GM12872 (cell line): ENCODE measurements around the gene UGT1A9.

Experiments
- TF ChIP-seq, protein P1 (sequence below): IDR thresholded peaks from 3 replicates; pipeline ENCODE4 v1.5.1; 2011; ENCODE audit warnings: low read depth, mild to moderate bottlenecking, low read length, moderate library complexity; ENCODE audit not compliant: insufficient read depth

UGT1A9 gene

DNA sequence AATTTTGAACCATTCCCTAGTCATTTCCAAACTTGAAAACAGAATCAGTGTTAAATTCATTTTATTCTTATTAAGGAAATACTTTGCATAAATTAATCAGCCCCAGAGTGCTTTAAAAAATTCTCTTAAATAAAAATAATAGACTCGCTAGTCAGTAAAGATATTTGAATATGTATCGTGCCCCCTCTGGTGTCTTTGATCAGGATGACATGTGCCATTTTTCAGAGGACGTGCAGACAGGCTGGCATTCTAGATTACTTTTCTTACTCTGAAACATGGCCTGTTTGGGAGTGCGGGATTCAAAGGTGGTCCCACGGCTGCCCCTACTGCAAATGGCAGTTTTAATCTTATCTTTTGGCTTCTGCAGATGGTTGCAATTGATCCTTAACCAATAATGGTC lies 100.9 kb downstream of the UGT1A9 start:
- TF ChIP-seq, protein P1, sequence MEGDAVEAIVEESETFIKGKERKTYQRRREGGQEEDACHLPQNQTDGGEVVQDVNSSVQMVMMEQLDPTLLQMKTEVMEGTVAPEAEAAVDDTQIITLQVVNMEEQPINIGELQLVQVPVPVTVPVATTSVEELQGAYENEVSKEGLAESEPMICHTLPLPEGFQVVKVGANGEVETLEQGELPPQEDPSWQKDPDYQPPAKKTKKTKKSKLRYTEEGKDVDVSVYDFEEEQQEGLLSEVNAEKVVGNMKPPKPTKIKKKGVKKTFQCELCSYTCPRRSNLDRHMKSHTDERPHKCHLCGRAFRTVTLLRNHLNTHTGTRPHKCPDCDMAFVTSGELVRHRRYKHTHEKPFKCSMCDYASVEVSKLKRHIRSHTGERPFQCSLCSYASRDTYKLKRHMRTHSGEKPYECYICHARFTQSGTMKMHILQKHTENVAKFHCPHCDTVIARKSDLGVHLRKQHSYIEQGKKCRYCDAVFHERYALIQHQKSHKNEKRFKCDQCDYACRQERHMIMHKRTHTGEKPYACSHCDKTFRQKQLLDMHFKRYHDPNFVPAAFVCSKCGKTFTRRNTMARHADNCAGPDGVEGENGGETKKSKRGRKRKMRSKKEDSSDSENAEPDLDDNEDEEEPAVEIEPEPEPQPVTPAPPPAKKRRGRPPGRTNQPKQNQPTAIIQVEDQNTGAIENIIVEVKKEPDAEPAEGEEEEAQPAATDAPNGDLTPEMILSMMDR, result no peak

DNA sequence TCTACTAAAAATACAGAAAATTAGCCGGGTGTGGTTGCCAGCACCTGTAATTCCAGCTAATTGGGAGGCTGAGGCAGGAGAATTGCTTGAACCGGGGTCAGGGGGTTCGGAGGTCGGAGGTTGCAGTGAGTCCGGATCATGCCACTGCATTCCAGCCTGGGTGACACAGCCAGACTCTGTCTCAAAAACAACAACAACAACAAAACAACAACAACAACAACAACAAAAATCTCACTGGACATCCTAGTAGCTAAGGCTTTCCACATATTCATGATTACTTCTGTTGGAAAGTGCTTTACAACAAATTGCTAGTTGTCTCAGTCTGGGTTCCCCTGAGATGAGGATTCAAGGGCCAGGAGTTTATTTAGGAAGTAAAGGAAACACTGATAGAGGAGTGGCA lies 102.2 kb downstream of the UGT1A9 start:
- TF ChIP-seq, protein P1, result no peak

GRCh38 chr2:233775414-233775813 lies 103.7 kb downstream of the UGT1A9 start:
- TF ChIP-seq, protein P1, result no peak

GRCh38 chr2:233778030-233778429 lies 106.3 kb downstream of the UGT1A9 start, which contains the start of gene MROH2A:
MROH2A (plus strand) TSS chr2:233778330; CDS start chr2:233779359, 1,029 bp downstream.
- TF ChIP-seq, protein P1, result no peak

- TF ChIP-seq, protein P1, result no peak
Observed at GRCh38 chr2:233779722-233780121, 108.0 kb downstream of the UGT1A9 start.

DNA sequence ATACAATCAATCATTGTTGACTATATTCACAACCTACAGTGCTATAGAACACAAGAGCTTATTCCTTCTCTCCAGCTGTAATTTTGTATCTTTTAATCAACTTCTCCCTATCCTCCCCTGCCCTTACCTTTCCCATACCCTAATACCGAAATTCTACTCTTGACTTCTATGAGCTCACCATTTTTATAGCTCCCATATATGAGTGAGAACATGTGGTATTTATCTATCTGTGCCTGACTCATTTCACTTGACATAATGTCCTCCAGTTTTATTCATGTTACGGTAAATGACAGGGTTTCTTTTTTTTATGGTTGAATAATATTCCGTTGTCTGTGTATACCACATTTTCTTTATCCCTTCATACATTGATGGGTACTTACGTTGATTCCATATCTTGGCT lies 109.1 kb downstream of the UGT1A9 start:
- TF ChIP-seq, protein P1, result no peak

DNA sequence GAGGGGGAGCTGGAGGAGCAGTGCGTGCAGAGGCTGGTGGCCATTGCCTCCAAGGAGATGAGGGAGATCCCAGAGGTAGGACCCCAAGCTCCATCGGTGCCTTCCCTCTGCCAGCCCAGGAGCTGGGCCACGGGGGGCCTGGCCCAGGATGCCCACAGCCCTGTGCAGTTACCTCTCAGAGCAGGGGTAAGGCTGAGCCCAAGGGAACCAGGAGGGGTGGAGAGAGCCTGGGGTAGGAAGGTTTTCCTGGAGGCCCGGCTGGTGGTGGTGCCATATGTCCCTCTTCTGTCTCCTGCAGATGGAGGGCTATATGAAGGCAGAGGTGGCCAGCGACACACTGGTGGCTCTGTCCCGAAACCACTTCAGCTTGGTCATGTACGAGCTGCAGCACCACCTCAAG lies 117.9 kb downstream of the UGT1A9 start:
- TF ChIP-seq, protein P1, result no peak
